Measurements from ENCODE around the gene ZNF180.

DNA sequence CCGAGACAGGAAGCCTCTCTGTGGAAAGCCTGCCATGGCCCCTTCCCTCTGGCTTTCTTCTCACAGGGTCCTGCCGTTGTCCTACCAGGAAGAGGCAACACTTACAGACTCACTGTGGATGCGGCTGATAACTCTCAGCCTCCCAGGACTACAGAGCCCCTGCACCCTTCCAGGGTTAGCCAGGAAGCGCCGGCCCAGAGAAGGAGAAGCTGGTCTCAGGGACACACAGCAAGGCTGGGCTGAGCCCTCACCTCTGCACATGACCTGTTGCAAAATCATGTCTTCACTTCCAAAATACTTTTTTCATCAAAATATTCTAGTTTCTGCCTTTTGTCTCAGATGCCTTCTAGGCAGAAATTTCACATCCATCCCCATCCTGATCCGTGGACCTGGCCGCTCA is 27.2 kb upstream of the ZNF180 start:
- TF ChIP-seq CTCF (IDR thresholded peaks at IDR 0.05; ENCODE audit: poor library complexity) (no peak), EZH2phosphoT487 (IDR thresholded peaks at IDR 0.05; ENCODE audit: low read depth, severe bottlenecking, unreplicated experiment) (no peak), EZH2 (IDR thresholded peaks at IDR 0.05; ENCODE audit: borderline replicate concordance) (no peak)

Measured in hepatocyte (in vitro differentiated cells).